Activated naive CD8-positive, alpha-beta T cell treated with anti-CD3 and anti-CD28 coated beads for 36 hours (primary cell): ENCODE results near the gene SPEF2. TPM values are rescaled to one million over a fixed set of nuclear protein-coding genes. Genes with fewer than 3 reads are reported as not detected.

Source experiments
- DNase-seq: peaks from one replicate; pipeline ENCODE4 v3.0.0; 2021
- H3K27ac Mint-ChIP-seq: one replicate; pipeline ENCODE4 v1.8.0; 2022; ENCODE audit warnings: mild to moderate bottlenecking, moderate library complexity, mixed read lengths
- H3K27me3 Mint-ChIP-seq: one replicate; pipeline ENCODE4 v1.8.0; 2022; ENCODE audit warnings: mild to moderate bottlenecking, mixed read lengths
- H3K36me3 Mint-ChIP-seq: one replicate; pipeline ENCODE4 v1.8.0; 2021; ENCODE audit warnings: mild to moderate bottlenecking, mixed read lengths
- H3K4me1 Mint-ChIP-seq: one replicate; pipeline ENCODE4 v1.8.0; 2021; ENCODE audit warnings: mixed read lengths
- H3K4me3 Mint-ChIP-seq: one replicate; pipeline ENCODE4 v1.8.0; 2022; ENCODE audit warnings: mild to moderate bottlenecking, moderate library complexity, mixed read lengths
- H3K9me3 Mint-ChIP-seq: one replicate; pipeline ENCODE4 v1.8.0; 2022; ENCODE audit warnings: mixed read lengths
- total RNA-seq, 2 experiments: library from RNA; stranded (reverse); gene quantifications; one replicate each; pipeline ENCODE4 v1.2.3, GENCODE V29; 2021

SPEF2 gene
- total RNA-seq, 2 experiments from 2014 or later, result 6.0 to 6.1 TPM

DNA sequence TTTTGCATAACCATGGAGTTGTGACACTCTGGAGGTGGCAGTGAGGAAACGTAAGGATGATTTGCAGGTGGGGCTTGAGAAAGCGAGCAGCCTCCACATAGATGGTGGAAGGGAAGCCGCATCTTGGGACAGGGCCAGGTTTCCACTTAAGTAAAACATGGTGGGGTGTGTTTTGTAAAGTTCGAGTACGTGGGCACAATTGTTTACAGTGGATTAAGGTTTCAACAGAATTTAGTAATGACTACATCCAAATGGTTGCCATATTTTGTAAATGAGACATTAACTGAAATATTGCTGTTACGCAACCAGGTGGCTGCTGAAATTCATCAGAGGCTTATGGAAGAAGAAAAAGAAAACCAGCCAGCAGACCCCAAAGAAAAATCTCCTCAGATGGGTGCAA, 153.6 kb downstream of the SPEF2 start:
- Mint-ChIP-seq H3K4me3 (no peak overlapping the region), H3K36me3 (peaks cover 15% of the 10 kb centered on the region), H3K4me1 (peaks cover 44% of the 10 kb centered on the region), H3K27ac (no peak overlapping the region), H3K9me3 (peaks cover 2% of the 10 kb centered on the region), H3K27me3 (no peaks in the 10 kb centered on the region)
- DNase-seq, result no peak

DNA sequence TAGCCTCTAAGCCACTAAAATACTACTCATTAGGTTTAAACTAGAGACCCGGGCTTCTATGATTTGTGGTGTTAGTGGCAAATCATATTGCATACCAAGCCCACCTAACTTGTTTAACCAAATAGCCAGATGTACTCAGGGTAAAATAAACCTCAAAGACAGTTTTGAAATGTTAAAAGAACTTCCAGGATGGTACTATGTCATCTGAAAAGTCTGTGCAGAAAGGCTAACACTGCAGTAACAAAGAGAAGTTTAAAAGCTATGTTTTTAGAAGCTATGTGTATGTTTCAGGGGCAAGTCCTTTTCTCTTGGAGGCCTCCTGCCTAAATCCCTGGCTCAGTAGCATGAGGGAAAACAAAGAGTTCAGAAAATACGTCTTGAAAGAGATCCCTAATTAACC, 154.2 kb downstream of the SPEF2 start:
- H3K4me1 Mint-ChIP-seq, result peaks cover 46% of the 10 kb centered on the region
- H3K27ac Mint-ChIP-seq, result no peak overlapping the region

GRCh38 chr5:35773967-35774366, 156.3 kb downstream of the SPEF2 start:
- Mint-ChIP-seq H3K4me1 (peaks cover 58% of the 10 kb centered on the region), H3K27ac (peak overlapping the region; percentile 62), H3K4me3 (no peak overlapping the region), H3K36me3 (peaks cover 15% of the 10 kb centered on the region), H3K9me3 (peaks cover 2% of the 10 kb centered on the region), H3K27me3 (no peaks in the 10 kb centered on the region)
- no peak for DNase-seq

More for the DNA sequence above, 154.2 kb downstream of the SPEF2 start:
- DNase-seq, result no peak
- Mint-ChIP-seq H3K36me3 (peaks cover 15% of the 10 kb centered on the region), H3K4me3 (no peak overlapping the region), H3K9me3 (peaks cover 2% of the 10 kb centered on the region), H3K27me3 (no peaks in the 10 kb centered on the region)

- no peak for DNase-seq
- Mint-ChIP-seq H3K4me1 (peaks cover 64% of the 10 kb centered on the region), H3K27ac (no peak overlapping the region), H3K4me3 (no peak overlapping the region), H3K27me3 (no peaks in the 10 kb centered on the region), H3K36me3 (peaks cover 12% of the 10 kb centered on the region), H3K9me3 (no peaks in the 10 kb centered on the region)
Observed at GRCh38 chr5:35776757-35777156, 159.1 kb downstream of the SPEF2 start.

DNA sequence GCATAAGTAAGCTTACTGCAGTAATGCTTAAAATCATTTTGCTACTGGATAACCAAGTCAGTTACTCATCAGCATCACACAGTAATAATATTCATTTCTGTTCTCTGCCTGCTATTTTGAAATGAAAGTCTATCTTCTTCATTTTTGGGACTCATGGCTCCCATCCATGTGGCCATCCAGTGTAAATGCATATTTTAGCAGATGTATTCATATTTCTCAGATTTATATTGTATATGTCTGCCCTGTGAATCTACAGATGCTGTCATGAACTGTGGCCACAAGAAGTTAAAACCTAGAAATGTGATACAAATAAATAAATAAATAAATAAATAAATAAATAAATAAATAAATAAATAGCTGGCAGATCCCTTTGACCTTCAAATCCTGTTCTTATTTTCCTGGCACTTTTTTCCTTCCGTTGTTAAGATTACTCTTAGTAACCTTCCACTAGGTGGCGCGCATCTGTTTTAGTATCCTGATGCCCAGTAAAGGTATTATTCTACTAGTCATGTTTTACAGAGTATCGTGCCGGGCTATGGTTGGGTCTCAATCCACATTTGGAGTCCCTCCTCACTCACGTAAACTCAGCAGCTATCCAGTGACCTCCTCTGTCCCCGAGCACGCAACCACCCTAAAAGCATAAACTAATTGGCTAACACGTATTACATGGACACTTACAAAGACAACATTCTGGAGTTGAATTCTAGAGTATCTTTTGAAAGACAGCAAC, 159.9 kb downstream of the SPEF2 start:
- Mint-ChIP-seq H3K27me3 (no peaks in the 10 kb centered on the region), H3K4me3 (no peak overlapping the region), H3K36me3 (peaks cover 12% of the 10 kb centered on the region), H3K9me3 (no peaks in the 10 kb centered on the region), H3K27ac (peak overlapping the region; percentile 89), H3K4me1 (peaks cover 64% of the 10 kb centered on the region)
- DNase-seq, result peak; percentile 62

DNA sequence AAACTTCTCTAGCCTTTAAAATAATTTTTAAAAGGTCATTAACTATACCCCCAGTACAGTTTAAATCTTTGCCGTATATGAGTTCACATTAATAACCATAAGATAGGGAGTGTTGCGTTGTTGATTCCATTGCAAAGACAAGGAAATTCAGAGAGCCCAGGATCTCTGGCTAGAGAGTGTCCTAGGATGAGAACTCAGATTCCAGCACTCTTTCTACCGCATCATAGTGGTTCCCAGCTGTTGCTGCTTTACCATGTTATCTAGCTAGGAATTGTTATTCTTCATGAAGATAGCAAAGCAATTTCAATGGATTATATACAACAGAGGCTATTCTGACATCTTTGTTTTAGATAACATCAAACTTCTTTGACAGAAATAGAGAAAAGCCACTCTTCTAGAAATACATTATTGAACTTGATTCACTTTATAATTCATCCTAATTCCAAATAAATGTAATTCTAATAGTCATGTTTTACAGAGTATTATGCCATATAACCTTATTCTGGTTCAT, 160.7 kb downstream of the SPEF2 start:
- no peak for DNase-seq
- no peak overlapping the region for H3K4me3 Mint-ChIP-seq
- H3K4me1 Mint-ChIP-seq, result peaks cover 68% of the 10 kb centered on the region
- H3K36me3 Mint-ChIP-seq, result peaks cover 12% of the 10 kb centered on the region
- H3K27me3 Mint-ChIP-seq, result no peaks in the 10 kb centered on the region
- H3K27ac Mint-ChIP-seq, result peak overlapping the region; percentile 89
- no peaks in the 10 kb centered on the region for H3K9me3 Mint-ChIP-seq

GRCh38 chr5:35780236-35780635, 162.6 kb downstream of the SPEF2 start:
- peak; percentile 40 for DNase-seq
- Mint-ChIP-seq H3K36me3 (peaks cover 10% of the 10 kb centered on the region), H3K9me3 (peaks cover 3% of the 10 kb centered on the region), H3K27me3 (no peaks in the 10 kb centered on the region), H3K4me1 (peaks cover 67% of the 10 kb centered on the region), H3K4me3 (peak overlapping the region; percentile 65), H3K27ac (peak overlapping the region; percentile 90)

- peaks cover 10% of the 10 kb centered on the region for H3K36me3 Mint-ChIP-seq
- no peak for DNase-seq
- peaks cover 76% of the 10 kb centered on the region for H3K4me1 Mint-ChIP-seq
- H3K9me3 Mint-ChIP-seq, result peaks cover 6% of the 10 kb centered on the region
- no peaks in the 10 kb centered on the region for H3K27me3 Mint-ChIP-seq
- peak overlapping the region; percentile 90 for H3K27ac Mint-ChIP-seq
- H3K4me3 Mint-ChIP-seq, result peak overlapping the region; percentile 63
Observed at GRCh38 chr5:35781181-35781790, 163.6 kb downstream of the SPEF2 start.

- peaks cover 80% of the 10 kb centered on the region for H3K4me1 Mint-ChIP-seq
- peaks cover 23% of the 10 kb centered on the region for H3K36me3 Mint-ChIP-seq
- H3K4me3 Mint-ChIP-seq, result no peak overlapping the region
- H3K27me3 Mint-ChIP-seq, result no peaks in the 10 kb centered on the region
- peaks cover 6% of the 10 kb centered on the region for H3K9me3 Mint-ChIP-seq
- peak overlapping the region; percentile 88 for H3K27ac Mint-ChIP-seq
- no peak for DNase-seq
Observed at GRCh38 chr5:35783551-35783950, 165.9 kb downstream of the SPEF2 start.

- Mint-ChIP-seq H3K36me3 (peaks cover 36% of the 10 kb centered on the region), H3K9me3 (peaks cover 9% of the 10 kb centered on the region), H3K27me3 (no peaks in the 10 kb centered on the region), H3K27ac (peak overlapping the region; percentile 93), H3K4me1 (peaks cover 82% of the 10 kb centered on the region), H3K4me3 (peak overlapping the region; percentile 15)
- peak; percentile 53 for DNase-seq
Observed at GRCh38 chr5:35785601-35786085, 168.0 kb downstream of the SPEF2 start.

DNA sequence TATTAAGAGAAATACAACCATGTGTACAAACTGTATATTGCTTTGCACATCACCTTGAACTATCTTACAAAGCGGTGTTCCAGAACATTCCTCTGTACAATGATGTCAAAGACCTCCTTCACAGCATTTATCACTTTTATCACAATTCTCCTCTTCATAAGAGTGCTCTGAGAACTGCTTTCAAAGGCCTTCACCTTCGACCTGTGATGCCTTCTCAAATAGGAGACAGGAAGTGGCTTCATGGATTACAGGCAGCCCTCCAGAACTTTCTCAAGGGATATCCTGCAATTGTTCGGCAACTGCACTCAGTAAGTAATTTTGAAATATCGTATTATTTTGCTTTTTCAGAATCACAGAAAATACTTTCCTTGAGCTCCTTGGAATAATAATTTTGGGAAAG, 171.1 kb downstream of the SPEF2 start:
- H3K9me3 Mint-ChIP-seq, result peaks cover 9% of the 10 kb centered on the region
- H3K27ac Mint-ChIP-seq, result peak overlapping the region; percentile 68
- H3K36me3 Mint-ChIP-seq, result peaks cover 37% of the 10 kb centered on the region
- H3K4me3 Mint-ChIP-seq, result no peak overlapping the region
- no peak for DNase-seq
- H3K27me3 Mint-ChIP-seq, result no peaks in the 10 kb centered on the region
- H3K4me1 Mint-ChIP-seq, result peaks cover 84% of the 10 kb centered on the region

- Mint-ChIP-seq H3K9me3 (peaks cover 8% of the 10 kb centered on the region), H3K27ac (peak overlapping the region; percentile 68), H3K4me1 (peaks cover 86% of the 10 kb centered on the region), H3K36me3 (peaks cover 30% of the 10 kb centered on the region), H3K4me3 (no peak overlapping the region), H3K27me3 (no peaks in the 10 kb centered on the region)
- DNase-seq, result no peak
Observed at GRCh38 chr5:35789732-35790456, 172.2 kb downstream of the SPEF2 start.

DNA sequence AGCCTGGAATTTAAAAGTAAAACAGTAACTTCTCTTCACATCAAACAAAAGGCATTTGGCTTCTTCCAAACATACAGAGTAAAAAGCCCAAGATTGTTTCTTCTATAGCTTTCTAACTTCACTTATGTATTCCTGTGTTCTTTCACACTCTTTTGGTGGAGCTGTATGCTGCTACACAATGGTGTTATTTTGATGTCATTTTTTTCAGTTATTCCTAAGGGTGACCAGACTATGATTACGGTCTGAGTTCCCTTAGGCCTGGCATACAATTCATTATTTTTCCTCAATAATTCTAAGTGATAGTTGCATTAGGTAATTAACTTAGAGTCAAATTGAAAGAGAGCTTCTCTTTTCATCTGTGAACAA, 172.8 kb downstream of the SPEF2 start:
- Mint-ChIP-seq H3K27ac (peak overlapping the region; percentile 66), H3K4me3 (no peak overlapping the region), H3K4me1 (peaks cover 87% of the 10 kb centered on the region), H3K27me3 (no peaks in the 10 kb centered on the region), H3K9me3 (peaks cover 8% of the 10 kb centered on the region), H3K36me3 (peaks cover 30% of the 10 kb centered on the region)
- DNase-seq, result no peak

- Mint-ChIP-seq H3K27ac (peak overlapping the region; percentile 95), H3K27me3 (no peaks in the 10 kb centered on the region), H3K36me3 (peaks cover 23% of the 10 kb centered on the region), H3K9me3 (peaks cover 8% of the 10 kb centered on the region), H3K4me3 (peak overlapping the region; percentile 41), H3K4me1 (peaks cover 82% of the 10 kb centered on the region)
- DNase-seq, result no peak
Observed at GRCh38 chr5:35794328-35794619, 176.6 kb downstream of the SPEF2 start.

- no peaks in the 10 kb centered on the region for H3K27me3 Mint-ChIP-seq
- H3K27ac Mint-ChIP-seq, result peak overlapping the region; percentile 95
- peaks cover 81% of the 10 kb centered on the region for H3K4me1 Mint-ChIP-seq
- DNase-seq, result no peak
- H3K36me3 Mint-ChIP-seq, result peaks cover 21% of the 10 kb centered on the region
- peak overlapping the region; percentile 41 for H3K4me3 Mint-ChIP-seq
- peaks cover 7% of the 10 kb centered on the region for H3K9me3 Mint-ChIP-seq
Observed at GRCh38 chr5:35794684-35795375, 177.2 kb downstream of the SPEF2 start.
